GM18867 (cell line): ENCODE measurements around the gene MAN1A1.
"Not testable (repeated sequence)": the region's sequence is repeated elsewhere in the genome, so short reads cannot be mapped to it uniquely, and the experiment has no call there.

ENCODE experiments used
- ATAC-seq: cut with Tn5 transposase; IDR thresholded peaks from one replicate; pipeline ENCODE4 v1.9.1; 2021; ENCODE audit warnings: mild to moderate bottlenecking, moderate library complexity; ENCODE audit not compliant: unreplicated experiment

The MAN1A1 gene

DNA sequence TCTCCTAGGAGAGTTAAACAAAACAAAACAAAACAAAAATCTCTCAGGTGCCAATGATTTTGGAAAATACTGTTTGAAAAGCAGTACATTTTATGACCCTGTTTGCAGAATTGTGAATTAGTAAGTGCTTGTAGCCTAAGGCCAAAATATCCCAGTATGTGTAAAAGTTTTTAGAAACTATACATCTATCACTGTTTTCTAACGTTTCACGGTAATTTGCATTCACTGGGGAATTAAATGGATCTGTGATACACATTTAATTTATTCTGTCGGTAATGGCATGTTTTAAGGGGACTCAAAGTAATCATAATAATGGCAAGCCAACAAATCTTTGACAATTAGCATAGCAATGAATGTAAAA, 175.5 kb downstream of the MAN1A1 start:
- no peak for ATAC-seq

DNA sequence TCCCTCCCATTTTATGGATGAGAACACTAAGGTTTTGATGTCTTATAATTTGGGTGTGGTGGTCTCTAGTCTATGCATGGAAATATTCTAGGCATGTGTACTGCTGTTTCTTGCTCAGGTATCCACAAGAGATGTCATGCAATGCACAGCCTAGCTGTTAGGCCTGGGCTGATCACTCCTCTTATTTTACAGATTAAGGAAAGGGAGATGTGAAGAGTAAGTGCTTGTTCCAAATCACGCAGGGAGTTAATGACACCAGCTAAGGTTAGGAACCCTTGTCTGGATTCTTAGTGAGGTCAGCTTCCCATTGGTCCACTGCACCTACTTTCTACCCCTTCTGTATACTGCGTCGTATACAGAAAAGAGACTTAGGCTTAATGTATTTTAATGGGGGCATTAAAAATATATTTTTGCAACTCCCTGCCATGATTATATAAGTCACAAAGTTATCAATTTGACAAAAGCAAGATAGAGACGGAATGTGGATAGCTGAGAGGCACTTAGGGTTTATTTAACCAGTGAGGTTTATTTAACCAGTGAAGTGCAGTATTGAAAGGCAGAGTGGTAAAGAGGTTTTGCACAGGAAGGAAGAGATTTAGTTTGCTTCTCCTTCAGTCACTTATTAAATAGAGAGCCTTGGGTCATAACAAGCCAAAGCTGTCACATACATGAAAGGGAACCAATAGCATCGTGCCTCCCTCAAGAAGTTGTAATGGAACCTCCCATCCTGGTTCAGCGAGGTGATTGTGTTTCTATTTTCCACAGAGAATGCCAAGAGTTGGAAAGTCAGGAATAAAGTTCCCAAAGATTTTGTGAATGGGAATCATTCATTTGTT, 176.1 kb downstream of the MAN1A1 start:
- no peak for ATAC-seq

DNA sequence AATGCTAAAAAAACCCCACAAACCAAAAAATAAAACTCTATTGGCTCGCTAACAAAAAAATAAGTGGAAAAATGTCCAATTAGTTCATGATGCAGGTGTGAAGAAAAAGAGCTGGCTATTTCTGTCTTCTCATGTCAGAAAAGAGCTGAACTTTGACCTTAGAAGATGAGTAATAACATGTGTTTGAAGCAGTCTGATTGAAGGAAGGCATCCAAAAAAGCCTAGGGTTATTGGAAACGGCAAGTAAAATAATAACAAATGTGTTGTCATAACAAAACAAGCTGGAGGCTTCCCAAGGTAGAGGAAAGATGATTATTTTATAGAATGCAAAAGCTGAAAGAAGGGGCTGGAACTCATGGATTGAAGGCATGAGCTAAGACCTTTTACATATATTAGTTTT, 176.7 kb downstream of the MAN1A1 start:
- no peak for ATAC-seq

DNA sequence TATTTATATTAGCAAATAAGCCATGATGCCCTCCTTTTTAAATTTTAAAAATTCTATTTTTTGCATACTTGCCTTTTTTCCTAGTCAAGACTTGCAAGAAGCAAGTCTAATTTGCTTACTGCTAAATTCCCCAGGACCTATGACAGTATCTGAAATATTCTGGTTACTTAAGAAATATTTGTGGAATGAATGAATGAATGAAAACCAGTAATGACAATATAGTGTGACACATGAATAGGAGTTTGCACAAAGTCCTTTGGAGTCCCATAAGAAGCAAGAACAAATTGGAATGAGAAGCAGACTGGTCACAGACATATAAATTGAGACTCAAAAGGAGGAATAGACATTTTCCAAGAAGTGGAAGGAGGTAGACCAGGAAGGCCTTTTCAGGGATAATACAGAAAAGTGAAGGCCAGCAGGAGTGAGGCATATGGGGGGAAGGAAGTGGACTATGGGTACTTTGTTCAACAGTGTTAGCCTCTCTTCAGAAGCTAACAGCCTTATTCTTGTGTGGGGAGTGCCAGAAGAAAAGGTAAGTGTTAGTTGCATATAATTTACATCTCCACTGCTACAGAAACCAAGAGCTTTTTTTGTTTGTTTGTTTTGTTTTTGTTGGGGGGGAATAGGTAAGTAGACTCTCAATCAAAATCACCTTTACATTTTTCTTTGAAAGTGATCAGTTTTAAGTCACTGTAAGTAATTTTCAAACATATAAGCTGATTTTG, 177.5 kb downstream of the MAN1A1 start:
- ATAC-seq: peak; percentile 79

DNA sequence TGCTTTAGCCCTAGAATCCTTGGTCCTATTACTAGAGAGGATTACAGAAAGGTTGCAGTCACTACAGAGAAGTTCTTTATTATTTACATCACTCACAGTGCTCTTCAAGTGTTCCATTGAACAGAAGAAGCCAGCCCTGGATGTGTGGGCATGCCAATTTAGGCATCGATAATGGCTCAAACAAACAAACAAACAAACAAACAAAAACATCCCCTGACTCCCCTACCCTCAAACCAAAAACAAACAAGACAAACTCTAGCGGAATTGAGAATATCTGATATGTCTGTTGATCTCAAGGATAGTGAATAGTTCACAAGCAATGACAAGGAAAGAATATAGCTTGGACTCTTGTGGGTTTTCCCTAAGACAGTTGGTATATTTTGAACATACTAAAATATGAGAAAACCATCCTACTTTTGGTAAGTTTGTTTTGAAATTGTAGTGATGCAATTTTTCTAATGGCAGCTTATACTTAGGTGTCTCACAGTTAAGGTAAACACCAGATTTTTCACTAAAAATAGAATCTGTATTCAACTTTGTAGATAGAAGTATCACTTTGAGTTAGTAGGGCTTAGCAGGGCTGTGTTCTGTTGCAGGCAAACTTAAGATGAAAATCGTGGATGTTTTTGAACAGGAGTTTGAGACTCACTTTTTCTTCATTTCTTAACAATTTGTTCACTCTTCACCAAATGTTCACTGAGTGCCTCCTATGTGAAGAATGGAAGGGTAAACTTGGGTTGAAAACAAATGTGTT, 178.3 kb downstream of the MAN1A1 start:
- ATAC-seq: peak; percentile 39

DNA sequence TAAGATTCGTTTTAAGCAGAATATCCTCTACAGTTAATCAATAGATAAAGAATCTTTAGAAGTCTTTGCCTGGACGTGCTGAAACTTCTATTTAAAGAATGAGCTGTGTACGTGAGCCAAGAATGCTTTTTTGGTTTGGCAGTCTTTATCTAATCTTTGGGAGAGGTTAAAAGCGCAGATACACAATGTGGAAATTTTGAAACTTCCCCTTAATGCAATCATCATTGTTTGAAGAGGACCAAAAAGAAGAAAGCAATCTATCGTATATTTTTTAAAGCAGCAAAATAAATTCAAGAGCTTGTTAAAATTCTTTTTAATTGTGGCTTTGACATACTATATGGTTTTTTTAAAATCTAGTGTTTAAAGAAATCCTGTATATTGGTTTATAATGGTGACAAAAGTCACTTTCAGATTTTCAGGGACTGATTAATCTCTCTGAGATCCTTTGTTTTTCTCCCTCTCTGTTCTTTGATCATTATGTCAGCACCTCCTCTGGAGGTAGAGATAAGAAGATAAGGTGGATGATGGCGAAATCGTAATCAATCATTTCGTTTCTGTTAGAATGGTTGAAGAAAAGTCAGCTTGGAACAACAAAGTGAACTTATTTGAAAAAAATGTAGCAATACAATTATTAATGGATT, 179.0 kb downstream of the MAN1A1 start:
- ATAC-seq: no peak

DNA sequence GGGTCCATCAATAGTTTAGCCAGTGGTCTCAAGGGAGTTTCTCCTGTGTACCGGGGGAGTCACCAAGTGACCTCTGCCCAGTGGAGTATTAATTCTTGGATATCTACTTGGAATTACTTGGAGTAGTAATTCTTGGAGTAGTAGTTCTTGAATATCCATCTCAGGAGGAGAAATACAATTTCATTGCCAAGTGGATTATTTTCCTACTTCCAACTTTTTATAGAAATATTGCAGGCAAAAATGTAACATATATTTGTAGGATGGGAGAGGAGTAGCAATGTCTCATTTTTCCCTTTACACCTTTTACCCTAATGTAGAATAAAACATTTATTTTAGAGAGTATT, 179.5 kb downstream of the MAN1A1 start:
- no peak for ATAC-seq

DNA sequence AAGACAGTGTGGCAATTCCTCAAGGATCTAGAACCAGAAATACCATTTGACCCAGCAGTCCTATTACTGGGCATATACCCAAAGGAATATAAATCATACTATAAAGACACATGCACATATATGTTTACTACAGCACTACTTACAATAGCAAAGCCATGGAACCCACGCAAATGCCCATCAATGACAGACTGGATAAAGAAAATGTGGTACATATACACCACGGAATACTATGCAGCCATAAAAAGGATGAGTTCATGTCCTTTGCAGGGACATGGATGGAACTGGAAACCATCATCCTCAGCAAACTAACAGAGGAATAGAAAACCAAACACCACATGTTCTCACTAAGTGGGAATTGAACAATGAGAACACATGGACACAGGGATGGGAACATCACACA, 180.2 kb downstream of the MAN1A1 start:
- ATAC-seq: not testable (repeated sequence)

DNA sequence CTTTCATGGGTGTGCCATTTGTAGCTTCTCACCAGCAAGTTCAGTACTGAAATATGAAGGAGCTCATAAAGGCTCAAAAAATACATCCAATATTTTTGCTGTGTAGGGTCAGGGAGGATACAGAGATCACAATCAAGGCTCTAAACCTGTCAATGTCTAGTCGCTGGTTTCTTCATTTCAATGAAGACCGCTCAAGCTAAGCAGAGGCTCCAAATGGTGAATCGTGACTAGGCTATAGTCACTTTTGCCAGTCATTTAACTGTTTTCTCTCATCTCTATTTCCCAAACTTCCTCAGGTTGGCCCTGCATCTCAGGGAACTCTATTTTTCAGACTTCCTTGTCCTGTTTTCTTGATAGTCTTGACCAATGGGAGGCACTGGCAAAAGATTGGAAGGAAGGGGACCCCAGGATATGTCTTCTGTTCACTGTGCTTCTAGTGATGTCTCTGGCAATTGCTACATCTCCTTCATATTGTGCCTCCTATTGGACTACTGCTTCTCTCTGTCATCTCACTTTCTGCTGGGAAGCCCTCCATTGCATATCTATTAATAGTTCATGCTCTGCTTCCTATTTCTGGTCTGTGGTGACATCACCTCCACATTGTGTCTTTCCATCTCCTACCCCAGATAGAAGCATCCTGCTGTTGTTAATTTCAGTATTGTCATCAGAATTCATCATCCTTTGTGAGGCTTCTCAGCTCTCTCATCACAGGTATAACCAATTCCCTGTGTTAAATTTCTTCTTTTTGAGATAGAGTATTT, 183.4 kb downstream of the MAN1A1 start:
- no peak for ATAC-seq

DNA sequence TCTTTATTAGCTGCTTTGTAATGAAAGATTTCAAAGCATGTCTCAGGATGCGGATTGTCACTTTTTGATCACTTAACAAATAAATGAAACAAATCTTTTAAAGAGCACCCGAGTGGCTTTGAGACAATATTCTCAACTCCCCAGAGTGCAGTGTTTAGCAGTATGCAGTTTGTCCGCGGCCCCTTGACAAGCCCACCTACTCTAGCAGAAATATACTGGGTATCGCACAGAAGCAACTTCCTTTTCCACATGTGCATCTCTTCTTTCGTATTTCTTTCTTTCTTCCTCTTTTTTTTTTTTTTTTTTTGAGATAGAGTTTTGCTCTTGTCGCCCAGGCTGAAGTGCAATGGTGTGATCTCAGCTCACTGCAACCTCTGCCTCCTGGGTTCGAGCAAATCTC, 186.6 kb downstream of the MAN1A1 start:
- no peak for ATAC-seq

DNA sequence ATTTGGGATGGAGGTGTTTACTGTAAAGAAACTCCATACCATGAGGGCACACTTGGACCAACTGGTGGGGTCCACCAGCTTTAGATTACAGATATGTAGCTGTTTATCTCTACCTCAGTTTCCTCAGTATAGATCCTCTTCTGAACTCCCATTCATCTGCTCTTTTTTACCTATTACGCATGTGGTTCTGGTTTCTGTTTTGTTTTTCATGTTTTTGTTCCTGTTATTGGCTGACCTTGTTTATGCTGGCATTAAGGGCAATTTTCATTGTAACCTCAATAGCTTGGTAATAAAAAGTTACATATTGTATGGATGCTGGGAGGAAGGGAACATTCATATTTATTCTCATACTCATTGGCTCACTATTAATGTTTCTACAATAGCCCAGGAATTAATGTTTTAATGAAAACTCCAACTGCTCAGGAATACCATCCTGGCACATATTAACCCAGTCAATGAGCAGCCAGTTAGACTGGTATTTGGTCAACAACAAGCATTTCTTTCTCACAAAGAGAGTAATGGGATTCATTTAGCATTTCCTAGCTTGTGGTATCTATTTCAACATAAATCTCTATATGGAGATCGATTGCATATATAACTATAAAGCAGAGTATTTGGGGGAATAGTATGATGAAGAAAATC, 187.3 kb downstream of the MAN1A1 start:
- ATAC-seq: peak; percentile 80

DNA sequence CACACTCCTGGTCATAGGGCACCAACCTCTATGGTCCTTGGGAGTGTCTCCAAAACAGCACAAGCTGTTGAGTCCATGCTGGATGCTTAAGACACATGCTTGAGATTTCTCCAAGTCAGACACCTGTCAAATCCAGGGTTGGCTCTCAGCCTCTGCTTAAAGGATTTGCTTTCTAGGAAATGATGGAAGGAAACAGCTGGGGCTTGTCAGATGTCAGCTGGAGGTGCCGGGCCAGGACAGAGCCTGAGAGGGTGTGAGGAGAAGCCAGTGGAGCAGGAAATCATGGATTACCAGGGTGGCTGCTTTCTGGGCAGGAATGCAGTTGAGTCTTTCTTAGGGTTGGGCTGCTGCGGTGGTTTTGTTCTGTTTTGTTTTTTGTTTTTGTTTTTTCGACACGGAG, 188.1 kb downstream of the MAN1A1 start:
- no peak for ATAC-seq

DNA sequence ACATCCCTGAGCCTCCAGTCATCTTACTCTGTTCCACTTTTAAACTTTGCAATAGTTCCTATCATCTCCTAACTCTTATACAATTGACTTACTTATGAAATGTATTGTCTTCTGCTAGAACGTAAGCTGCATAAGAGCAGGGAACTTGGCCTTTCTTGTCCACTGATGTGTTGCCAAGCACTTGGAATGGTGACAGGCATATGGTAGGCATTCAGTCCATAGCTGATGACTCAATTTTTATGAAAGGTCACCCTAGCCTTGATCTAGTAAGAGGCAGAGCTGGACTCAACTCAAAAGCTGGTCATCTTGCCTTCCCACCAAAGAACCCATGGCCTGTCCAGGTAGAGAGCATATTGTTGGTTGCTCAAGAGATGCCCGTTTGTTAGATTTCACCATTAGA, 188.7 kb downstream of the MAN1A1 start:
- ATAC-seq: no peak

DNA sequence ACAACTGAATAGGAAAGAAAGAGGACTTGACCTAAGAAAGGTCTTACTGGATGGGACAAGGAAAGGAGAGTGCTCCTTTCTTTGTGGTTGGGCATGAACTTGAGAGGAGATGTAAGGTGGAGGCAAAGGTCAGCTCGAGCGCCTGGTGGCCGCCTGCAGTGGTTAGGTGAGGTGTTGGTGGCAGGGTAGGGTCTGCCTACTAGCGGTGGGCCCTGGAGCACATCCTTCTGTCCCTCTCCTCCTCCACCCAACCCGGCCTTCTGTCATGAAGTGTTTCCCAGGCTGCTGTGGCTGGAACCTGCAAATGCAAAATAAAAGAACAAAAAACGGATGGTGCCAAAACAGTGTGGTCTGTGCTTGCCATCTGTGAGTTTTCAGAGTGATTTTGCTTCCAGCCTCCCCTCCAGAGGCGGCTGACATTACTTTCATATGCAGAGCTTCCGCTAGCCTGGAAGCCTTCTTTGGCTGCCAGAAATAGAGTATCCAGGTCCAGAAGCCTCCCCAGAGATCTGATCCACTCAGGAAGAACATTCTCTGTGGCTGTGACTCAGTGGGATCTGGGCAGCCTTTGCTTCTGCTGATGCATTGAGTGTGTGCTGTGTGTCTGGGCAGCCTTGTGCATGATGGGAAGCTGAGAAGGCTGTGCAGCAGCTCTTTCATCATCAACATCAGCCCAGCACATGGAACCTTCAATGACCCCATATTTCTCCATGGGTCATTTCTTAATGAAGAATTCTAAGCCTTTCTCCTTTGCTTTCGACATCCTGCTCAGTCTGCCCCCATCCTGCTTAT, 191.3 kb downstream of the MAN1A1 start:
- ATAC-seq: no peak

DNA sequence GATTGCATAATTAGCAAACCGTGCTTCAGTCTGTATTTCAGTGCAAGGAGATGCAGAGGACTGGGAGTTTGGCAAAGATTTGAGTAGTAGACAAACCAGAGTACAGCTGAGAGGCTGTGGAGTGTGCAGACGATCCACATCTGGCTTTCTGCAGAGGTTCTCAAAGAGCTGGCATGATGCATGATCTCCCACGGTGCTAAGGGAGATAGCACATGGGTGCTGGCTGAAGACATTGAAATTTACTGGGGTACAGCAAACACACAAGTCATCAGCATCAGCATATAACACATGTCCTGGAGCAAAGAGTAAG, 192.1 kb downstream of the MAN1A1 start:
- ATAC-seq: no peak

DNA sequence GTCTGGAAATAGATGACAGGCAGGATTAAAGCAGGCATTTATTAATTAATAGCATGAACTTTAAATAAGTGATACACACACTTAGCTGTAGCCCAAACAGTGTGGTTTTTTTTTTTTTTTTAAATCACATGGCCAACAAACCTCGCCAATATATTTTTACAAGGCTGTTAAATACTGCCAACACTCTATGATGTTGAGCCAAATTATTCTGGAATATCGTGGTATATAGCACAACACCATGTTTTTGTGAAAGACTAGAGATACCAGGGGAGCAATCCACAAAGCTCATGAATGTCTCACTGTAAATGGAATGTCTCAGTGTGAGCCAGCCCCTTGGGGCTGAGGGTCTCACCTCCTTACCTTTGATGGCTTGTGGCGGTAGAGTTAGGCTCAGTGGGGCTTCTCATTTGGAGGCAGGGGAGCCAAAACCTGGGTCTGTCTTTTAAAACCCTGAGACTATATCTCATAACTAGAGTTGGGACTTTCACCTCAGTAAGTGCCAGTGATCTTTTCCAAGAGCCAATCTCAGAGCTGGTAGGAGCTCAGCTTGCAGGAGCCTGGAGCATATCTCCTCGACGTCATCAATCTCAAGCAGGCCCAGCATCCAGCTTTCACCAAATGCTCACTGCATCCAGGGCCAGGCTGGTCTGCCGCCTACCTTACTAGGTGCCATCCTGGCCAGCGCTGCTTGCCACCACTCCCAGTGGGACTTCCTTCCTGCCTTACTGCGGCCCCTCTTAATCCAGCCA, 192.6 kb downstream of the MAN1A1 start:
- no peak for ATAC-seq

DNA sequence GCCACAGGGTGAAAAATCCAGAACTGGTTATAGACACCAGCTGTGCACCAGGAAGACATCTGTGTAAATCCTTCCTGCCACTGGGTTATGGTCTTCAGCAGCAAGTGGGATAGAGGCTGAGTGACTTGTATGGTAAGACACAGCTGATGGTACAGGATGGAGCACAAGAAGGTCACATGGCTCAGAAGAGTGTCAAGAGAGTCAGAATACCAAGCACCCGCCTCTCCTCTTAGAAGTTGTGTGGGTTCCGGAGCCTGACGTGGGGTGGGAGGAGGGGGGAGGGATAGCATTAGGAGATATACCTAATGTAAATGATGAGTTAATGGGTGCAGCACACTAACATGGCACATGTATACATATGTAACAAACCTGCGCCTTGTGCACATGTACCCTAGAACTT, 193.5 kb downstream of the MAN1A1 start:
- ATAC-seq: not testable (repeated sequence)

DNA sequence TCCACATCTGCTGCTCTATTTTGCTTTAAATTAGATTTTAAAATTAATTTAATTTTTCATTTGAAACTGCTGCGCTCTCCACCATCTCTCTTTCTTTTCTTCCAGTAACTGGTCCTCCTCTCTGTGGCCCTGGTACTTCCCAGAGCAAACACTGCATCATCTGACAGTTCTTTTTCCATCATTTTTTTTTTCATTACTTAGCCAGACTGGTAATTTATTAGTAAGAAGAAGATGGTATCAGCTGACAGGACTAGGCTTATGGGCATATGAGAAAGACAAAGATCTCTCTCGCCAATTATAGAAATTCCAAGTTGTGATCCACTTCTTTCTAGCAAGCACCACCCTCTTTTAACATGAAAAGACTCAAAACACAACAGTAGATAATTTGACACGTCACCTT, 197.4 kb downstream of the MAN1A1 start:
- no peak for ATAC-seq
